DOHH2 (cell line): Measurements from ENCODE around the gene PIBF1.

Experiments
- EZH2phosphoT487 ChIP-seq: fragments of 200-600 bp; sonication (generic); IDR thresholded peaks from 2 replicates; pipeline ENCODE4 v1.6.1; 2017; ENCODE audit warnings: borderline replicate concordance, mild to moderate bottlenecking, antibody characterized with exemption, low read length, moderate library complexity, mixed read lengths
- TF ChIP-seq, protein P1 (sequence below): fragments of 200-600 bp; sonication (generic); IDR thresholded peaks from one replicate; pipeline ENCODE4 v1.5.1; 2014; ENCODE audit warnings: antibody characterized with exemption, mild to moderate bottlenecking, low read depth, low read length; ENCODE audit not compliant: poor library complexity, severe bottlenecking

DNA sequence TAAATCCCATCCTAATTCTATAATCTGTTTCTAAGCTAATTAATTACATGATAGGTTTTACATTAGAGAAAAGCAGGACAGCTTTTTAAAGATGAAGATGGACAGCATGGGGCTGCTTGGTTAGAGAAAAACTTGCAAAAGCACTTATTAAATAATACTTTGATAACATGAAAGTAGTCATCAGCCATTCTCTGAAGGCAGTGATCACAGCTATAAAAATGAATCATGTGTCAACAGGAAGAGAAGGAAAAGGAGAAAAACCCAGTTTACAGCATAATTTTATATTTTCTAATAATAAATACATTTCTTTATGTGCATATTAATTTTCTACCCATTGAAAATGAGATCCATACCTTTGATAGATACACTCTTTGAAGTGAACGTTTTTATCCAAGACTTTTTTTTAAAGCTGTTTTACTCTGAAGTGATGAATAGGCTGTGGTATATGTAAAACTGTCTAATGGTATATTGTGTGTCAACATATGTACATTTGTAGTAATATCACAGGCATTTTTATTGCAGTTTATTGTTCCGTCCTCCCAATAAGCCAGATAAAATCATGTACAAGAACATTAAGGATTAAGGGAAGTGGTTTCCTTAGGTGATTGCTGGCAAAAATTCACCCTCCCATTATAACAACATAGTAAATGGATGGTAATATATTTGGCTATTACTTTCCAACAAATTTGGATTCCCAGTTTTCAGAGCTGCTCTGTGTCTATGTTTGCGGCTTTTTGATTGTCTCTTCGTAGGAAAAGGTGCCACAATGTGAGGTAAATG lies 275.5 kb downstream of the PIBF1 start:
- TF ChIP-seq, protein P1, sequence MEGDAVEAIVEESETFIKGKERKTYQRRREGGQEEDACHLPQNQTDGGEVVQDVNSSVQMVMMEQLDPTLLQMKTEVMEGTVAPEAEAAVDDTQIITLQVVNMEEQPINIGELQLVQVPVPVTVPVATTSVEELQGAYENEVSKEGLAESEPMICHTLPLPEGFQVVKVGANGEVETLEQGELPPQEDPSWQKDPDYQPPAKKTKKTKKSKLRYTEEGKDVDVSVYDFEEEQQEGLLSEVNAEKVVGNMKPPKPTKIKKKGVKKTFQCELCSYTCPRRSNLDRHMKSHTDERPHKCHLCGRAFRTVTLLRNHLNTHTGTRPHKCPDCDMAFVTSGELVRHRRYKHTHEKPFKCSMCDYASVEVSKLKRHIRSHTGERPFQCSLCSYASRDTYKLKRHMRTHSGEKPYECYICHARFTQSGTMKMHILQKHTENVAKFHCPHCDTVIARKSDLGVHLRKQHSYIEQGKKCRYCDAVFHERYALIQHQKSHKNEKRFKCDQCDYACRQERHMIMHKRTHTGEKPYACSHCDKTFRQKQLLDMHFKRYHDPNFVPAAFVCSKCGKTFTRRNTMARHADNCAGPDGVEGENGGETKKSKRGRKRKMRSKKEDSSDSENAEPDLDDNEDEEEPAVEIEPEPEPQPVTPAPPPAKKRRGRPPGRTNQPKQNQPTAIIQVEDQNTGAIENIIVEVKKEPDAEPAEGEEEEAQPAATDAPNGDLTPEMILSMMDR = no peak
- TF ChIP-seq EZH2phosphoT487 = no peak
